Stimulated activated CD8-positive, alpha-beta memory T cell treated with anti-CD3 and anti-CD28 coated beads, Interleukin-4, amount 100 ng/mL, for 24 hours (primary cell): ENCODE data around the gene TMSB4X.
A peak's percentile ranks its signal among the peaks of the same experiment; 100 is the strongest.
"Not testable (repeated sequence)": the region's sequence is repeated elsewhere in the genome, so short reads cannot be mapped to it uniquely, and the experiment has no call there.

Source experiments
- DNase-seq: peaks from one replicate; pipeline ENCODE4 v3.0.0-alpha.2; 2020; ENCODE audit warnings: low read depth

TMSB4X gene

DNA sequence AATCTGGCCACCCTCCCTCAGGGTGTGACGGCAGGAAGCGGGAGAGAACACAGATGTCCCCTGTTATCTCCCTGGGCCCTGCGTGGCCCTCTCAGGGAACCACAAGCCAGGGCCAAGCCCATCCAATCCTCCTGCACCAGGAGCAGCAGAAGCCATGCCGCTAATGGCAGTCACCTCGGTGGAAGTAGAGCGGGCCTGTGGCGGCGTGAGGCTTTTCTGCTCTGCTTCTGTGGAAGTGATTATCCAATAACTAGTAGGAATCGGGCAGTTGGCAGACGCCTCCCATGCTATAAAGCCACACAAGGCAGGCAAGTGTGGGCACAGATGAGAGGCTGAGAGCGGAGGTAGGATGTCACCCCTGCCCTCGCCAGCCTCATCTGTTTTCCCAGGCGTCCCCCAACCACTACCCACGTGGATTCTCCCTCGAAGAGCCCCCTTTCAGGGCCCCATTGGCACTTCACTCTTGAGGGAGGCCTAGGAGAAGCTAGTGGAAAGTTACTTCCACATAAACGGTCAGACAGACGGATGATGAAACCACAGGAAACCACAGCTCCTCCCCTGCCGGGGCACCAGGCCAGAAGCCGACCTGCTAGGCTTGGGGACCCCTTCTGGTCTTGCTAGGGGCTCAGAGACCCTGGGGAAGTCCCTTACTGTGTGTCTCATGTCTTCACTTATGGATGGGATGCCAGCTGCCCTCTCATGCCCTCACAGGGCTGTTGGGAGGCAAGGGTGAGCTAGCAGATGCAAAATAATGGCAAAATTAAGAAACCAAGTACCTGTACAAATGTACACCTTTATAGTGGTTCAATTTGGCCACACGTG lies 18.8 kb upstream of the TMSB4X start:
- peak; percentile 65 for DNase-seq

DNA sequence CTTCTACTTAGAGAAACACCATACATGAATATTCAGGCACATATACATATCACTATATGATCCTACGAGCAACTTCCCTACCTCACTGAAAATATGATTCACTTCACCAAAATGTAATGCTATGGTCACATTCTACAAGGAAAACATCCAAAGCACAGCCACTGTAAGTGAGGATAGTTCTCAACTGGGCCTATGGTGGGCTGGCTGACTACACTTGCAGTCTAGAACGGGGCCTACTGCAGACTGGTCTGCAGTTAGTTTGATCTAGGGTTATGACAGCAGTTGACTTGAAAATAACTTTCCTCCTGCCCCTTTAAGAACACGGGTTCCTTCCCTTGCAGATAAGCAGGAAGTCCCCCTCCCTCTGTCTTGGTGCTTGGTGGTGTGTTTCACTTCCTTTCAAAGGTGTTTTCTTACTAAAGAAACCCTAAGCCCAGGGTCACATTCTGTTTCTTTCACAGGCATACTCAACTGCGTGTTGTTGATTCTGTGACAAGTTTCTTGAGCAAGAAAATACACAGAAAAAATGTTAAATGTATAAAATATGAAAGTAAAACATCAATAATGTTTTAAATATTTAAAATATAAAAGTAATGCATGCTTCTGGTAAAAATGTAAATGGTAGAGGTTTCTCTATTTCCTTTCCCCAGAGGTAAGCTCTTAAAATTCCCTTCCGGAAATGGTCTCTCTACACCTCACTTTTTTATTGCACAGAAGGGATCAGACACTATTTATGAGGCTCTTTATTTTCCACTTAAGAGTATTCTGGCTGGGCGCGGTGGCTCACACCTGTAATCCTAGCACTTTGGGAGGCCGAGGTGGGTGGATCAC lies 18.0 kb upstream of the TMSB4X start:
- no peak for DNase-seq

DNA sequence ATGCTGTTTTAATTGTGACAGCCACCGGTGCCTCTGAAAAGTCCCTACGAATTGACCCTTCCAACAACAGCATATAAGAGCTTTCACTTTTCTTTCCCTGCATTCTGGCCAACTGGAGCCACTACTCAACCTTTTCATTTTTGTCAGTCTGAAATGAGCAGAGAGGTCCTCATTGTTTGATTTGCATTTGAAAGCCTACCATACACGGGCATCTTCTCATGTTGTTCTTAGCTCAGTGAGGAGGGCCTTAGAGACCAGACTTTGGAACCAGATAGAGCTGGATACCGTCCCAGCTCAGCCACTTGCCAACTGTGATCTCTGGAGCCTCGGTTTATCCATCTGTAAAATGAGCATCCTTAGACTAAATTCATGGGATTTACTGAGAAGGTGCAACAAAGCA lies 16.9 kb upstream of the TMSB4X start:
- DNase-seq = no peak

DNA sequence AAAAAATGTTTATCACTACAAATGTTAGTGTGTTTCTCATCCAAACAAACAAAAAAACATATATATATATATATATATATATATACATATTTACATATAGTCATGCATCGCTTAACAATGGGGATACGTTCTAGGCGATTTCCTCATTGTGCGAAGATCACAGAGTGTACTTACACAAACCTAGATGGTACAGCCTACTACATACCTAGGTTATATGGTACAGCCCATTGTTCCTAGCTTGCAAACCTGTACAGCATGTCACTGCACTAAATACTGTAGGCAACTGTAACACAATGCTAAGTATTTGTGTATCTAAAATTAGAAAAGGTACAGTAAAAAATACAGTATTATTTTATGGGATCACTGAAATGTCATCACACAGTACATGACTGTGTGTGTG lies 16.4 kb upstream of the TMSB4X start:
- DNase-seq = no peak

DNA sequence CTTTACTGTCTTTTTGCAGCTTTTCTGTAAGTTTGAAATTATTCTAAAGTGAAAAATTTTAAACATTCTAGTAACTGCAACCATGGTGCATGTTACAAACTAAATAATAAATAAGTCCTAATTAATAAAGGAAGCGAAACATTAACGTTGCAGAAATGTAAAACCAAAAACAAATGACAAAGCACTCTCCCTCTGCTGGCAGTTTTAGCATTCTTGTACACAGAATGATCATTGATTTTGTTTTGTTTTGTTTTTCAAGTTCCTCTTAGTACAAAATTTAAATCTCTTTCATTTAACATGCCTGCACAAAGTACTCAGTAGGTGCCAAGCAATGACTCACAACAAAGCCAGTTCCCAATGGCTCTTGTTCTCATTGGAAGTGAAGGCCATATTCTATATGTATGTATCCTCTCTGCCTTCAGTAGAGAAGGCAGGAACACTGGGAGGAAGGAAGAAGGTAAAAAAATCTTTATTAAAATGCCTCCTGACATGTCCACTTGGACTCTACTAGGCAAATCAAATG lies 13.7 kb upstream of the TMSB4X start:
- no peak for DNase-seq

DNA sequence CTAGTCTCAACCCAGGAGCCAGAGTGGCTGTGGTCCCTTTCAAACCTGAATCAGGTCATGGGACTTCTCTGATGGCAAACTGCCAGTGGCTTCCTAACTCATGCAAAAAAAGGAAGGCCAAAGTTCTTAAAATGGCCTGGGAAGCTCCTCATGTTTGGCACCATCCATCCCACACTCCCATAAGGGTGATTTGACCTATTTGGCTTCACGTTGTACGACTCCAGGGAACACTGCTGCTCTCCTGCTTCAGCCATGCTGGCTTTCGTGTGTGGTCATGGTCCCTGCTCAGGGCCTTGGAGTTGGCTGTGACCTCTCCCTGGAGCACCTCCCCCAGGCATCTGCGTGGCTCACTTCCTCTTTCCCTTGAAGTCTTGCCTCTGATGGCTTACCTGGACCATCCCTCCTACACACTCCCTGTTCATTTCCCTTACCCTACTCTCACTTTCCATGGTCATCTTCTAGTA lies 12.8 kb upstream of the TMSB4X start:
- no peak for DNase-seq

DNA sequence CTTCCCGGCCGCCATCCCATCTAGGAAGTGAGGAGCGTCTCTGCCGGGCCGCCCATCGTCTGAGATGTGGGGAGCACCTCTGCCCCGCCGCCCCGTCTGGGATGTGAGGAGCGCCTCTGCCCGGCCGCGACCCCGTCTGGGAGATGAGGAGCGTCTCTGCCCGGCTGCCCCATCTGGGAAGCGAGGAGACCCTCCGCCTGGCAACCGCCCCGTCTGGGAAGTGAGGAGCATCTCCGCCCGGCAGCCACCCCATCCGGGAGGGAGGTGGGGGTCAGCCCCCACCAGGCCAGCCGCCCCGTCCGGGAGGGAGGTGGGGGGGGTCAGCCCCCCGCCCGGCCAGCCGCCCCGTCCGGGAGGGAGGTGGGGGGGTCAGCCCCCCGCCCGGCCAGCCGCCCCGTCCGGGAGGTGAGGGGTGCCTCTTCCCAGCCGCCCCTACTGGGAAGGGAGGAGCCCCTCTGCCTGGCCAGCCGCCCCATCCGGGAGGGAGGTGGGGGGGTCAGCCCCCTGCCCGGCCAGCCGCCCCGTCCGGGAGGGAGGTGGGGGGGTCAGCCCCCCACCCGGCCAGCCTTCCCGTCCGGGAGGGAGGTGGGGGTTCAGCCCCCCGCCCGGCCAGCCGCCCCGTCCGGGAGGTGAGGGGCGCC lies 11.6 kb upstream of the TMSB4X start:
- DNase-seq = not testable (repeated sequence)

DNA sequence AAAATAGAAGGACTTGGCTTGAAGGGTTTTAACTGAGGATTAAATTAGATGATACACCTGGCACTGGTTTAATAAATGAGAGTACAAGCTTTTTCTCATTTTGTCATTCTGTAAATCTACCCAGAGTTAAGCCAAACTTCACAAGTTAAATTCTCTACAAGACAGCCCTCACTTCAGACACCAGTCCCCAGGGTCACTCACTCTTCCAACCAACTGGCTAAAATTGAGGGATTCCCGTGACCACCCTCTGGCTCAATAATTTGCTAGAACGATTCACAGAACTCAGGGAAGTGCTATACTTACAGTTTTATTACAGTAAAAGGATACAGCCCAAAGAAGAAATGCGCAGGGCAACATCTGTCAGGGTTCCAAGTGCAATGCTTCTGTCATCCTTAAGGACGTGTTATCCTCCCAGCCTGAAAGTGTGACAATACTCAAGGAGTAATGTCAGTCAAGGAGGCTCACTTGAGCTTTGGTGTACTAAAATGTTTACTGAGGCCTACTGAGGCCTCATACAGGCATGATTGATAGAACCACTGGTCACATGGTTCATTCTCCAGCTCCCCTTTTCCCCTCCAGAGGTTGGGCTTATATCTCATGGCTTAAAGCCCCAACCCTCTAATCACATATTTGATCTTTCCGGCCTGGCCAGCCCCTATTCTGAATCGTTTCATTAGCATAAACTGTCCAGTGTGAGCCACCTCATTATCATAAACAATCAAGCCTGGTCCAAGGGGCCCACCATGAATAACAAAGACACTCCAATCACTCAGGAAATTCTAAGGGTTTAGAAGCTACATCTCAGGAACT lies 9.6 kb upstream of the TMSB4X start:
- no peak for DNase-seq

DNA sequence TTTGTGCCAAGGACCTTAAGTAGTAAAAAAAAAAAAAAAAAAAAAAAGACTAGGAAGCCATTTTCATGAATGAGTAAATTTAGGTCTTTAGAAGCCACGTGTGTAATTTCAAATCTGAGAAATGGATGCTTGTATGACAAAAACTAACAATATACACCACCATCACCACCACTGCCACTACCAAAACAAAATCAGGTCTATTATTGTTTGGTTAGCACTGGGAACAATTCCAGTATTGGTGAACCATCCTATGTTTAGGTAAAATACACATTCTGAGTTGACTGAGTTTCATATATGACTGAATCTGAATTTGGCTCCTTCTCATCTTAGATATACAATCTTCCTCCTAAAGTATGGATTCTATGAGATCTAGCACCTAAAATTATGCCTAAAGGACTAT lies 8.8 kb upstream of the TMSB4X start:
- no peak for DNase-seq

DNA sequence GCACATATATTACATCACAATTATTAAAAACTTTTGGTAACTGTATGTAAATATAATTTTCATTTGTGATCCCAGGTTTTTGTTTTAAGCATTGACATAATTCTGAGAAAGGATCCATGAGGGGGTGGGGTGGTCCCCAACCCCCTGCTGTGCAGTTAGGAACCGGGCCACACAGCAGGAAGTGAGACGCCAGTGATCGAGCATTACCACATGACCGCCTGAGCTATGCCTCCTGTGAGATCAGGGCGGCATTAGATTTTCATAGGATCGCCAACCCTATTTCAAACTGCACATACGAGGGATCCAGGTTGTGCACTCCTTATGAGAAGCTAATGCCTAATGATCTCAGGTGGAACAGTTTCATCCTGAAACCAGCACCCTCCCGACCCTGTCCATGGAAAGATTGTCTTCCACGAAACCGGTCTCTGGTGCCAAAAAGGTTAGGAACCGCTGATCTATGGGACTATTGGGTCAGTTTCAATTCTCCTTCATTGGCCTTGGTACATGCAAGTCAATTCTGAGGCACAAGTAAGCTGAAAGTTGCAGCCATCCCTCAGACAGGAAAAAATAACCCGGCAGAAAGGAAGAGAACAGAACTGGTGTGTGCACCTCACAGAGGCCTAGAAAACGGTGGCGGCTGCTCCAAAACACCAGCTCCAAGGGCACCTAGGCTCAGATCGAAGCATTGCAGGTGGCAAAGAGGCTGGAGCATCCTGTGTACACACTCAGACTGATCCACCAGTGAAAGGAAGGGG lies 7.0 kb upstream of the TMSB4X start:
- DNase-seq = no peak

DNA sequence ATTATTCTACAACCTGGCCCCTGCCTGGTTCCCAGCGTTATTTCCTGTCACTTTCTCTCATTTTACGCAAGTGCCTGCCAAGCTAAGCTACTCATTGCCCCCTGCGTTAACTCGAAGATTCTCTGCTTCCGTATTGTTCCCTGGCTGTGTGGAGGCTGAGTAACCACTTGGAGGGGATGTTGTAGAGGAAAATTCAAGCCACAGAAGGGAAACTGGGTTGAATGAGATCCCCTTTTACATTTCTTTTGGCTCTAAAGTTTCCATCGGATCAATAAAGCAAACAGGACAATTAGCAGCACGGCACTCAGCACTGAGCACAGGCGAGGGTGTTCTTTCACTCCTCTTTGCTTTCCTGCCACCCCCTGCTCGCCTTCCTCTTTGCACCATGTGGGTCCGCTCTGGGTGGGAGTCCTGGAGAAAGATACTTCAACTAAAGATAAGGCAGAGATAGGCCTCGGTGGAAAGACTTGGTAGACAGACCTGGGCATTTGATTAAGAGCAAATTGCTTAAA lies 4.2 kb upstream of the TMSB4X start:
- no peak for DNase-seq

DNA sequence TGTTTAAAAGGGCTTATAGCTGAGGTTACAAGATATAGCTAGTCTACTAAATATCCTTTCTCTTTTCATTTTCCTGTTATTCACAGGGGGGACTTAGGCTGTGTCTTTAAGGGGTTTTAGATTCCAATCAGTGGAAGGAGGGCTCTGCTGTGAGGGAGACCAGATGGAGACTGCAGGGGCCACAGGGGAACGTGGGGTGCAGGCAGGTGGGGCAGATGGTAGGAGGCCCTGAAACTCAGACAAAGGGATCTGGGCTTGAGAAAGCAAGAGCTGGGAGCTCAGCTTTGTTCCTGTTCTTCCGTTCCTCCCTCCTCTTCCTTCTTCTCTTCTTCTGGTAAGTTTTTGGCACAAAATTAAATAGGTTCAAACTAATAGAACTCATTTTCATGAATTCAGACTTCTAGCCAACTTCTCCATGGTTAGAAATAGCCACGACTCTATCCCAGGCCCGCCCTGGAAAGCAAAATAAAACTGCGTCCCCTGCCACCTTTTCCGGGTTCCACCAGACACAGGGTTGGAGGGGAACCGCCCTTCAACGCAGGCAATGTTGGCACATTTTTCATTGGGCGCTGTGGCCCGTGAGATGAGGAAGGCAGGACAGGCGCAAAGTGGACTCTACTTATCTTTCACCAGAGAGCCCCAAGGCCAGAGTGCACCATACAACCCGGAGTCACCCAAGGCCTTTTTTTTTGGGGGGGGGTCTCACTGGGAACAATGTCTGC lies 3.5 kb upstream of the TMSB4X start:
- DNase-seq = no peak

DNA sequence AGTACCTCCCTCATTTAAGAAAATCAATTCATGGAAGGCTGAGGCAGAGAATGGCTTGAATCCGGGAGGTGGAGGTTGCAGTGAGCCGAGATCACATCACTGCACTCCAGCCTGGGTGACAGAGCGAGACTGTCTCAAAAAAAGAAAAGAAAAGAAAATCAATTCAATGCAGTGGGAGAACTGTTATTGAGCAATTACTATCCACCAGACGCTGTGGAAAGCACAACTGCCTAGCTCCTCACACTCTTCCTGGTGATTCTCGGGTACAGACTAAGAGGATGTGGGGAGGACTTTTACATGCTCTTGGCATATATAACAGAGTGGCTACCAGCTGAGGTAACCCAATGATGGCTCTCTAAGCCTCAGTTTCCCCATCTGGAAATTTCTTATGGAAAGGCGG lies 2.7 kb upstream of the TMSB4X start:
- DNase-seq = no peak

DNA sequence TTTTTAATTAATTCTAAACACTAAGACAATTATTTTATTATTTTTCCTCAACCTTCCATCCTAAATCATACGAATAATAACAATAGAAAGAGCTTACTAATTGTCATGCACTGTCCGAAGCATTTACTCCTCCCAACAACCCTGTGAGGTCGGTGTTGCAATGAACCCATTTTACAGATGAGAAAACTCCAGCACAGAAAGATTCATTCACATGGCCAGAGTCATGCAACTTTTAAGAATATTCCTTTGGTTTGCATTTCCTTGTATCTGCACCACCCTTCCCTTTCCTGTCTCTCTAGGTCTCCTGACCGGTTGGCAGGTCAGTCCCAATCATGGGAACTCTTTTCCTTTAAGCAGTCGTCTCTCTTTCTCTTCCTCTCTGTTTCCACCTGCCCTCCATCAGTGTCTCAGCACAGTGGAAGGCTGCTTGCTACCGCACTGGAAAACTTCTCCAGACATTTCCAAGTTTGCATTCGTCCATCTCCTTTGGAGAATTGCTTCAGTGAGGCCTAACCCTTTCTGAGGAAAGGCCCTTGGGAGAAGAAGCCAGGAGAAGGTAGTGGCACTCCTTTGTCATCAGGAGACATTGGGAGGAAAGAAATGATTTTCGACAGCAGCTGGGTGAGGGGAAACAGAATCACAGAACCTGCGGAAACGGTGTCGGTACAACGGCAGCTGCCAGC lies 1.9 kb upstream of the TMSB4X start:
- DNase-seq = no peak

DNA sequence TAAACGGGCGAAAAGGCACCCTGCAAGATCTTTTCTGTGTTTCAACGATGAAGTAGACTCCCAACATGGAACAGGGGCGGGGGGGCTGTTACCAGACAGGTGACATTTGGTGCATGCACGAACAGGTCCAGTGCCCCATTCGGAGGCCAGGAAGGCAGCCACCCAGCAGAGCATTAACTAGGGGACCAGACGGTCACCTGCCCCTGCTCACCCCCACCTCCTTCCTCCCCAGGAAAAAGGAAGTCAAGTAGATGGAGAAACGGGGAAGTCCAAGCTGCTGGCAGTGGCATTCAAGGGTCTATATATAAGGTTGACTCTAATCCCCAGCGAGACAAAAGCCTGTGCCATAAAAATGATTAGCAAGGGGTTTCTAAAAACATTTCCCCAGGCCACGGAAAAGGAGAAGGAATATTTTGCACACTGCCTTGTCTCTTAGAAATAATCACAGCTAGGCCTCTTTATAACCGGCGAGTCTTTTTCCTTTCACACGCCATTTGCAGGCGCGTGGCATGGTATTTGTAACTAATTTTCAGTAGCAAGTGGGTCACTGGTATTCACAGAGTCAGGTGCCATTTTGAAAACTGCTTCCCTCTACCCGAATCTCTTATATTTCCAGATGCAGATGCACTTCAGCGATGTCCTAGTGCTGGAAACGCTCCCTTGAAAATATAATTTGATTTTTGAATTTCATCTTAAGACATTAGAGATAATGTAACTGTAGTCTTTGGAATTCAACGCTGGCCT lies 1.2 kb upstream of the TMSB4X start:
- DNase-seq = no peak

DNA sequence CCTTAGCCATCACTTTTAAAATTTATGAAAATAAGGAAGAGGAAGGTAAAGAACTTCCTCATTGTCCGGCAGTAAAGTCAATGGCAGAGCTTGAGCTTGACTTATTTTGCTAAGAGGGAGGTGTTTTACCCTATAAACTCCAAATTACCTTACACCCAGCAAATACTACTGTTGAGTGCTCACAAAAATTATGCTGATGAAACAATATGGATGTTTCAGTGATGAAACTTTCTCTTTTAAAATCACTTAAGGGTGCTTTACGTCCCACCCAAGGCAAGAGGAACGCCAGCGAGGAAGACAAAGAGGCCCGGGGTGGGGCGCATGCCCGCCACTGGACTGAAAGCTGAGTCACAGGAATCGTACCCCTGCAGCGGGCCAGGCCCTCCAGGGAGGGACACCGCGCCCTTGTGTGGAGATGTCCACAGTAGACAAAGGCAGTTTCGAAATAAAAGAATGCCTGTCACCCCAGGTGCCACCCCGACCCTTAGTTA lies 560 bp upstream of the TMSB4X start:
- no peak for DNase-seq

DNA sequence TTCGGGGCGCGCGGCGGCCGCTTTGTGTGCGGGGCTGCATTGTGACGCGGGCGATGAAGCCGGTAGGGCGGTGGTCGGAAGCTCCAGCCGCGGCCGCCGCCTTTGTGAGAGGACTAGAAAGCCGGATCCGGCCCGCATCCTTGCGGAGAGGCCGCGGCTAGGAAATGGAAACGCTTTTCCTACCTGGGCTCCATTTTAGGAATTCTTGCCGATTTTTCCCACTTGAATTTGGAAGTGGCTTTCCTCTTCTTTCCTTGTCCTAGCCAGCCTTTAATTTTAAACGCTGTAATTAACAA lies 708 bp downstream of the TMSB4X start:
- no peak for DNase-seq

DNA sequence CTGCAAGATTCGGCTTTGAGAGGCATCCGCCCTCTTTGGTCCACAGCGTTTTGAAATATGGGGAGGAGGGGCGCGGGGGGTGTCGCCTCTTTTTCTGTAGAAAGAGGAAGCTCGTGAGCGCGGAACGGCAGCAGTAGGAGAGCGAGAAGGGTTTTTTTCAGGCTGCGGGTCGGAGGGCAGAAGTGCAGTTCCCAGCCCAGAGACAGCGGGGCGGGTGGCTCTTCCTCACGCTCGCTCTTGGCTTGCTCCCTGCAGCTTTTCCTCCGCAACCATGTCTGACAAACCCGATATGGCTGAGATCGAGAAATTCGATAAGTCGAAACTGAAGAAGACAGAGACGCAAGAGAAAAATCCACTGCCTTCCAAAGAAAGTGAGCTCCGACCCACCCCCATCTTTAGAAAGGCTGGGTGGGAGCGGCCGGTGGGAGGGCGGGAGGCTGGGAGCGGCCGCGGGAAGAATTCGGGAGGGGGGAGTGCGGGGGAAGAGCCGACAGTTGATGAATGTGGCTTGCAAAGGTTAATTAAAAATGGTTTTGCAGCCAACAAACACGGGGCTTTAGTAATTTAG lies 1.2 kb downstream of the TMSB4X start:
- no peak for DNase-seq
